ENCODE results near the gene CHIA. TPM values are rescaled to one million over a fixed set of nuclear protein-coding genes. Genes with fewer than 3 reads are reported as not detected.

The CHIA gene
- total RNA-seq = not detected in 2 replicates
- not detected in 2 replicates for polyA plus RNA-seq
- polyA plus RNA-seq (2011; cell fraction: cytosol; rRNA removed) = not detected in 2 replicates
- polyA plus RNA-seq (2011; cell fraction: nucleus; rRNA removed) = not detected in 2 replicates
- not detected in 2 replicates for polyA plus RNA-seq (2012)
- not detected in 2 replicates for polyA minus RNA-seq
- polyA minus RNA-seq (2011; cell fraction: cytosol; rRNA and poly(A)+ RNA removed) = not detected
- not detected in 2 replicates for polyA minus RNA-seq (2011; cell fraction: nucleus; rRNA and poly(A)+ RNA removed)
- not detected for Bru-seq, nascent RNA
- BruChase-seq, experiment 1, labeled RNA remaining after a 6-hour chase = not detected
- BruChase-seq, experiment 2, labeled RNA remaining after a 2-hour chase = not detected
- long read RNA-seq = 0 reads

GRCh38 chr1:111290630-111291029, at the start of gene CHIA:
CHIA (plus strand) TSS chr1:111290851; CDS start chr1:111310468, 19,617 bp downstream.
- POLR2A ChIA-PET = no interaction called here
- no peaks in the 10 kb centered on the region for H3K9me3 ChIP-seq (replicated peaks; ENCODE audit: control insufficient read depth, insufficient read depth, low read length)

More at GRCh38 chr1:111290630-111291029, at the start of gene CHIA:
- CTCF ChIA-PET = no interaction called here
- Histone ChIP-seq H3K36me3 (ENCODE audit: control insufficient read depth in 2 of 2, extremely low read depth in 1 of 2, insufficient read depth in 2 of 2, low read length in 2 of 2) (no peaks in the 10 kb centered on the region), H3K27me3 (ENCODE audit: control insufficient read depth in 2 of 2, insufficient read depth in 2 of 2, low read length in 2 of 2) (no peaks in the 10 kb centered on the region), H2AFZ (ENCODE audit: low read depth, low read length) (no peak within 1 kb of the TSS), H3K4me3 (replicated peaks in 1 of 3; ENCODE audit: insufficient read depth in 1 of 3, low read depth in 1 of 3, low read length in 3 of 3) (no peak within 1 kb of the TSS), H3K27ac (ENCODE audit: insufficient read depth, low read depth, low read length) (no peak within 1 kb of the TSS), H3K4me1 (ENCODE audit: control insufficient read depth, extremely low read depth, insufficient read depth, low read length) (no peaks in the 10 kb centered on the region), H4K20me1 (replicated peaks; ENCODE audit: control insufficient read depth, extremely low read depth, insufficient read depth, low read length) (no peaks in the 10 kb centered on the region), H3K9ac (replicated peaks; ENCODE audit: extremely low read depth, insufficient read depth, low read length) (no peak within 1 kb of the TSS), H3K79me2 (ENCODE audit: control insufficient read depth, insufficient read depth, low read length) (no peaks in the 10 kb centered on the region), H3K4me2 (ENCODE audit: insufficient read depth, low read length) (no peak within 1 kb of the TSS), H3K9me1 (replicated peaks; ENCODE audit: control insufficient read depth, extremely low read depth, insufficient read depth, low read length) (no peaks in the 10 kb centered on the region)
- BruUV-seq (replicated peaks) = no TSS peak
- TF ChIP-seq GATA2 (IDR thresholded peaks at IDR 0.05; ENCODE audit: insufficient read depth, insufficient read length, low read depth, low read length) (no peak), MYC (IDR thresholded peaks at IDR 0.05; ENCODE audit: low read depth, low read length) (no peak), POLR2A (IDR thresholded peaks at IDR 0.05; ENCODE audit: low read depth, low read length) (no peak), MAX (IDR thresholded peaks at IDR 0.05; ENCODE audit: insufficient read depth, insufficient read length) (no peak), POLR2AphosphoS5 (IDR thresholded peaks at IDR 0.05; ENCODE audit: insufficient read depth, low read depth, low read length) (no peak), FOS (IDR thresholded peaks at IDR 0.05; ENCODE audit: borderline replicate concordance, insufficient read depth, low read length) (no peak), EZH2 (IDR thresholded peaks at IDR 0.05; ENCODE audit: borderline replicate concordance, low read depth, low read length, severe bottlenecking) (no peak), CTCF (IDR thresholded peaks at IDR 0.05; ENCODE audit: extremely low read depth in 1 of 2, insufficient read depth in 1 of 2, low read depth in 1 of 2, low read length in 2 of 2) (no peak), JUN (IDR thresholded peaks at IDR 0.05; ENCODE audit: borderline replicate concordance, insufficient read depth, insufficient read length, low read depth) (no peak)
- DNase-seq (ENCODE audit: low read depth, low spot score) (no peak), FAIRE-seq (no peak)
- intact Hi-C loops (cut with micrococcal nuclease) = no loop called here
- dilution Hi-C loops (cut with MboI; ENCODE audit: extremely low pct_ligation_motif_present, low sequenced_read_pairs) = no loop called here
